ENCODE measurements around the gene LY6G5B.

DNA sequence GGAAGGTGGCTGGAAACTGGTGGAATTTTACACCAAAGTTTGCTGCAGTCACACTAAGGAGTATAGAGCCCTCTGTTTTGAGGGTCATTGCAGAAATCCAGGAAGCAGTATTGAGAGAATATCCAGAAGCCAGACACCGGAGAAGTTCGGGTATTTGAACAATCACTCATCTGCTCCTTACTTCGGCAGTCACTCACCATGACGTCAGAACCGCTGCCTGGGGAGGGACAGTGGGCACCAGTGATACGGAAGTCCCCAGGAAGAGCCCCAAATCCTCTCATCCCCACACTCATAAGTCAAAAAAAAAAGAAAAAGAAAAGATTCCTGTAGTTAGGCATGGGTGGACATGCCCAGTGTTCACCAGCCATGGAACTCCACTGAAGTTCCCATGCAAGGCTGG, 7.1 kb downstream of the LY6G5B start:
- TF ChIP-seq, protein P1, sequence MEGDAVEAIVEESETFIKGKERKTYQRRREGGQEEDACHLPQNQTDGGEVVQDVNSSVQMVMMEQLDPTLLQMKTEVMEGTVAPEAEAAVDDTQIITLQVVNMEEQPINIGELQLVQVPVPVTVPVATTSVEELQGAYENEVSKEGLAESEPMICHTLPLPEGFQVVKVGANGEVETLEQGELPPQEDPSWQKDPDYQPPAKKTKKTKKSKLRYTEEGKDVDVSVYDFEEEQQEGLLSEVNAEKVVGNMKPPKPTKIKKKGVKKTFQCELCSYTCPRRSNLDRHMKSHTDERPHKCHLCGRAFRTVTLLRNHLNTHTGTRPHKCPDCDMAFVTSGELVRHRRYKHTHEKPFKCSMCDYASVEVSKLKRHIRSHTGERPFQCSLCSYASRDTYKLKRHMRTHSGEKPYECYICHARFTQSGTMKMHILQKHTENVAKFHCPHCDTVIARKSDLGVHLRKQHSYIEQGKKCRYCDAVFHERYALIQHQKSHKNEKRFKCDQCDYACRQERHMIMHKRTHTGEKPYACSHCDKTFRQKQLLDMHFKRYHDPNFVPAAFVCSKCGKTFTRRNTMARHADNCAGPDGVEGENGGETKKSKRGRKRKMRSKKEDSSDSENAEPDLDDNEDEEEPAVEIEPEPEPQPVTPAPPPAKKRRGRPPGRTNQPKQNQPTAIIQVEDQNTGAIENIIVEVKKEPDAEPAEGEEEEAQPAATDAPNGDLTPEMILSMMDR (IDR thresholded peaks at IDR 0.05 in 8 of 11, conservative IDR thresholded peaks at IDR 0.05 in 3 of 11): no peak
- TF ChIP-seq POLR2A (IDR thresholded peaks at IDR 0.05): no peak

Data from spleen (tissue), 7 donors.